Stimulated activated CD4-positive, alpha-beta T cell treated with anti-CD3 and anti-CD28 coated beads, TNF-alpha, amount 100 ng/mL, for 4 hours (primary cell): Measurements from ENCODE around the gene PTGIS.

Experiments
- DNase-seq, 3 experiments: peaks; one replicate each; pipeline ENCODE4 v3.0.0-alpha.2; 2020; ENCODE audit warnings: low read depth in 3 of 3

PTGIS gene

GRCh38 chr20:49560186-49560585 is 7.8 kb downstream of the PTGIS start:
- DNase-seq, result no peak

- DNase-seq, result no peak
Observed at GRCh38 chr20:49559411-49560081, 8.4 kb downstream of the PTGIS start.

- no peak for DNase-seq
Observed at GRCh38 chr20:49558826-49559225, 9.1 kb downstream of the PTGIS start.

GRCh38 chr20:49557449-49557848 is 10.5 kb downstream of the PTGIS start:
- no peak for DNase-seq

- DNase-seq, result no peak
Observed at GRCh38 chr20:49556621-49557020, 11.3 kb downstream of the PTGIS start.

GRCh38 chr20:49549801-49550551 is 18.0 kb downstream of the PTGIS start:
- DNase-seq, result no peak

- no peak for DNase-seq
Observed at GRCh38 chr20:49548371-49548947, 19.5 kb downstream of the PTGIS start.

- DNase-seq, result no peak
Observed at GRCh38 chr20:49545572-49545971, 22.4 kb downstream of the PTGIS start.

GRCh38 chr20:49544535-49544934 is 23.4 kb downstream of the PTGIS start:
- no peak for DNase-seq

GRCh38 chr20:49543858-49544437 is 24.0 kb downstream of the PTGIS start:
- DNase-seq, result no peak

GRCh38 chr20:49543071-49543857 is 24.7 kb downstream of the PTGIS start:
- no peak for DNase-seq

GRCh38 chr20:49542514-49542991 is 25.4 kb downstream of the PTGIS start:
- no peak for DNase-seq

GRCh38 chr20:49541733-49542513 is 26.0 kb downstream of the PTGIS start:
- peak; percentile 14 to 36 (median 23) for DNase-seq

GRCh38 chr20:49540687-49541435 is 27.1 kb downstream of the PTGIS start:
- DNase-seq, result no peak

- DNase-seq, result no peak
Observed at GRCh38 chr20:49540232-49540620, 27.7 kb downstream of the PTGIS start.

- no peak for DNase-seq
Observed at GRCh38 chr20:49539481-49540231, 28.3 kb downstream of the PTGIS start.

GRCh38 chr20:49538950-49539349 is 29.0 kb downstream of the PTGIS start:
- DNase-seq, result no peak

- DNase-seq, result peak in 2 of 3 experiments; percentile 23 to 26
Observed at GRCh38 chr20:49534255-49534712, 33.7 kb downstream of the PTGIS start.

GRCh38 chr20:49532285-49532946 is 35.5 kb downstream of the PTGIS start:
- DNase-seq, result no peak
